NCI-H69 (cell line): ENCODE measurements around the gene PLEK.
"Not testable (repeated sequence)": the region's sequence is repeated elsewhere in the genome, so short reads cannot be mapped to it uniquely, and the experiment has no call there.

Experiments
- DNase-seq: peaks from one replicate; lab custom pipeline; 2025; lab: John Stamatoyannopoulos, UW

Gene PLEK

GRCh38 chr2:68365087-68365486 is at the start of gene PLEK:
PLEK (plus strand) TSS chr2:68365282; CDS start chr2:68365352, 70 bp downstream.
- no peak for DNase-seq

GRCh38 chr2:68316111-68316510 is 49.0 kb upstream of the PLEK start:
- no peak for DNase-seq

GRCh38 chr2:68317971-68318913 is 46.8 kb upstream of the PLEK start:
- no peak for DNase-seq

- no peak for DNase-seq
Observed at GRCh38 chr2:68318914-68319397, 46.1 kb upstream of the PLEK start.

- peak; percentile 80 for DNase-seq
Observed at GRCh38 chr2:68319398-68320117, 45.5 kb upstream of the PLEK start, which contains the start of gene CNRIP1. CNRIP1 (minus strand) TSS chr2:68319949; CDS start chr2:68319400, 549 bp downstream.

GRCh38 chr2:68320118-68320641 is 44.9 kb upstream of the PLEK start:
- DNase-seq: peak; percentile 69

- DNase-seq: no peak
Observed at GRCh38 chr2:68325056-68325455, 40.0 kb upstream of the PLEK start.

- DNase-seq: no peak
Observed at GRCh38 chr2:68328901-68329300, 36.2 kb upstream of the PLEK start.

GRCh38 chr2:68330691-68331090 is 34.4 kb upstream of the PLEK start:
- no peak for DNase-seq

GRCh38 chr2:68333009-68333408 is 32.1 kb upstream of the PLEK start:
- DNase-seq: no peak

GRCh38 chr2:68333931-68334330 is 31.2 kb upstream of the PLEK start:
- DNase-seq: no peak

GRCh38 chr2:68336192-68336591 is 28.9 kb upstream of the PLEK start:
- DNase-seq: no peak

GRCh38 chr2:68340226-68341061 is 24.6 kb upstream of the PLEK start:
- no peak for DNase-seq

- no peak for DNase-seq
Observed at GRCh38 chr2:68341062-68341329, 24.1 kb upstream of the PLEK start.

- DNase-seq: no peak
Observed at GRCh38 chr2:68341583-68341982, 23.5 kb upstream of the PLEK start.

- no peak for DNase-seq
Observed at GRCh38 chr2:68342470-68342869, 22.6 kb upstream of the PLEK start.

- DNase-seq: peak; percentile 15
Observed at GRCh38 chr2:68344031-68344430, 21.1 kb upstream of the PLEK start.

- peak; percentile 10 for DNase-seq
Observed at GRCh38 chr2:68345129-68345875, 19.8 kb upstream of the PLEK start.

GRCh38 chr2:68349091-68349490 is 16.0 kb upstream of the PLEK start:
- not testable (repeated sequence) for DNase-seq

- no peak for DNase-seq
Observed at GRCh38 chr2:68351997-68352396, 13.1 kb upstream of the PLEK start.
